Smooth muscle cell (in vitro differentiated cells): ENCODE measurements around the gene CDK11B. TPM values are rescaled to one million over a fixed set of nuclear protein-coding genes. Genes with fewer than 3 reads are reported as not detected.

Experiments used
- DNase-seq: peaks from one replicate; lab custom pipeline; 2025; ENCODE audit not compliant: unreplicated experiment; lab: John Stamatoyannopoulos, UW
- H2AFZ ChIP-seq: fragments of 200-600 bp; sonication (generic); 2 replicates; pipeline ENCODE4 v1.6.0; 2016; ENCODE audit warnings: antibody characterized with exemption, low read depth, mild to moderate bottlenecking
- H3F3A ChIP-seq: fragments of 200-600 bp; sonication (generic); 2 replicates; pipeline ENCODE4 v1.6.0; 2017; ENCODE audit warnings: antibody characterized with exemption, low read depth
- H3K27ac ChIP-seq: fragments of 200-600 bp; sonication (generic); 2 replicates; pipeline ENCODE4 v1.5.1; 2016; ENCODE audit warnings: low read depth, mild to moderate bottlenecking
- H3K27me3 ChIP-seq: fragments of 200-600 bp; sonication (generic); 2 replicates; pipeline ENCODE4 v1.6.1; 2016; ENCODE audit warnings: low read depth, mild to moderate bottlenecking
- H3K36me3 ChIP-seq: fragments of 200-600 bp; sonication (generic); 2 replicates; pipeline ENCODE4 v1.5.1; 2016; ENCODE audit warnings: low read depth
- H3K4me1 ChIP-seq: fragments of 200-600 bp; sonication (generic); 2 replicates; pipeline ENCODE4 v1.5.1; 2016; ENCODE audit warnings: low read depth
- H3K4me2 ChIP-seq: fragments of 200-600 bp; sonication (generic); 2 replicates; pipeline ENCODE4 v1.6.0; 2016; ENCODE audit warnings: mild to moderate bottlenecking
- H3K4me3 ChIP-seq: fragments of 200-600 bp; sonication (generic); 2 replicates; pipeline ENCODE4 v1.5.1; 2016; ENCODE audit warnings: mild to moderate bottlenecking
- H3K79me2 ChIP-seq: fragments of 200-600 bp; sonication (generic); 2 replicates; pipeline ENCODE4 v1.6.0; 2016; ENCODE audit warnings: low read depth, mild to moderate bottlenecking
- H3K9ac ChIP-seq: fragments of 200-600 bp; sonication (generic); 2 replicates; pipeline ENCODE4 v1.6.0; 2016; ENCODE audit warnings: low read depth
- H3K9me3 ChIP-seq: fragments of 200-600 bp; sonication (generic); replicated peaks from 2 replicates; pipeline ENCODE4 v1.5.1; 2016; ENCODE audit warnings: low read depth
- H4K20me1 ChIP-seq: fragments of 200-600 bp; sonication (generic); 2 replicates; pipeline ENCODE4 v1.6.0; 2016; ENCODE audit warnings: low read depth
- WGBS: methylation state at CpG from one replicate; pipeline ENCODE4 v1.1.7; 2016; ENCODE audit warnings: low lambda C conversion rate; 5-methylcytosine and 5-hydroxymethylcytosine counted together
- polyA plus RNA-seq: library from polyadenylated mRNA; unstranded; fragments of >200 nt; fragmentation: Nextera tagmentation; extraction: Ambion mirVana; gene quantifications from 2 replicates; pipeline ENCODE4 v1.2.1, GENCODE V29; 2016
- total RNA-seq: library from RNA; depleted of rRNA; stranded (reverse); fragments of >200 nt; gene quantifications from 2 replicates; pipeline ENCODE4 v1.2.3, GENCODE V29; 2014
- TF ChIP-seq, protein P1 (sequence below): fragments of 200-600 bp; sonication (generic); IDR thresholded peaks from 2 replicates; pipeline ENCODE4 v1.5.1; 2017; ENCODE audit warnings: borderline replicate concordance, mild to moderate bottlenecking, antibody characterized with exemption; ENCODE audit not compliant: insufficient read depth, poor library complexity, severe bottlenecking

Gene CDK11B
- total and polyA plus RNA-seq, 2 experiments from 2014 or later: 13.7 to 15.6 TPM

DNA sequence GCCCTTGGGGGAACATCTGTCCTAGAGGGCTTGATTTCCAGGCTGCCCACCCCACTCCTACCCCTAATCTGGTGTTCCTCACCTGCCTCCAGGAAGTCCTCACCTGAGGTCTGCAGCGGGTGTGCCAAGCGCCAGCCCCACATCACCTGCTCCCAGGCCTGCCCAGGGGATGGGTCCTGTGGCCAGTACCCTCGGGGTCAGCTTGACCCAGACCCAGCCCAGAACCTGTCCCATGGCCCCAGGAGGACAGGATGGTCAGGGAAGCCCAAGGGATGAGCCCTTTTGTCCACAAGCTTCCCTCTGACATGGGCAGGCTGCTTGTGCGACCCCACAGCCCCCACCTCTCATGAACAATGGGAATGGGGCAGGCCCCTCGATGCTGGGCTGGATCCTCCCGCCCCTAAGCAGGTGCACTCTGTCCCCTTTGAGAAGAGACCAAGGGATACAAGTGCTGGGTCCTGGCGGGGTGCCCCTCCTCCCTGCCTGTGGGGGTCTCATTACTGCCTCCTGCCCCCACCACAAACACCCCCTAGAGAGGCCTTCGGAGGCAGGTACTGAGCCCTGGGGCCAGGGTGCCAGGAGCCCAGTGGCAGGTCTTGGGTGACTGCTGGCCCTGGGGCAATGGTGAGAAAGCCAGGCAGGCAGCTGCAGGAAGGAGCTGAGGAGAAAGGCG lies 40.3 kb downstream of the CDK11B start:
- Histone ChIP-seq H3K9ac (no peak overlapping the region), H4K20me1 (peaks cover 86% of the 10 kb centered on the region), H3K4me1 (peaks cover 23% of the 10 kb centered on the region), H3K4me3 (no peak overlapping the region), H3K9me3 (no peaks in the 10 kb centered on the region), H3F3A (peaks cover 3% of the 10 kb centered on the region), H3K4me2 (no peak overlapping the region), H3K27ac (no peak overlapping the region), H2AFZ (no peak overlapping the region), H3K27me3 (no peaks in the 10 kb centered on the region), H3K36me3 (no peaks in the 10 kb centered on the region), H3K79me2 (peaks cover 35% of the 10 kb centered on the region)
- no peak for DNase-seq
- WGBS: 97% methylated on average over 9 of the region's 9 CpGs
- TF ChIP-seq, protein P1, sequence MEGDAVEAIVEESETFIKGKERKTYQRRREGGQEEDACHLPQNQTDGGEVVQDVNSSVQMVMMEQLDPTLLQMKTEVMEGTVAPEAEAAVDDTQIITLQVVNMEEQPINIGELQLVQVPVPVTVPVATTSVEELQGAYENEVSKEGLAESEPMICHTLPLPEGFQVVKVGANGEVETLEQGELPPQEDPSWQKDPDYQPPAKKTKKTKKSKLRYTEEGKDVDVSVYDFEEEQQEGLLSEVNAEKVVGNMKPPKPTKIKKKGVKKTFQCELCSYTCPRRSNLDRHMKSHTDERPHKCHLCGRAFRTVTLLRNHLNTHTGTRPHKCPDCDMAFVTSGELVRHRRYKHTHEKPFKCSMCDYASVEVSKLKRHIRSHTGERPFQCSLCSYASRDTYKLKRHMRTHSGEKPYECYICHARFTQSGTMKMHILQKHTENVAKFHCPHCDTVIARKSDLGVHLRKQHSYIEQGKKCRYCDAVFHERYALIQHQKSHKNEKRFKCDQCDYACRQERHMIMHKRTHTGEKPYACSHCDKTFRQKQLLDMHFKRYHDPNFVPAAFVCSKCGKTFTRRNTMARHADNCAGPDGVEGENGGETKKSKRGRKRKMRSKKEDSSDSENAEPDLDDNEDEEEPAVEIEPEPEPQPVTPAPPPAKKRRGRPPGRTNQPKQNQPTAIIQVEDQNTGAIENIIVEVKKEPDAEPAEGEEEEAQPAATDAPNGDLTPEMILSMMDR: no peak

DNA sequence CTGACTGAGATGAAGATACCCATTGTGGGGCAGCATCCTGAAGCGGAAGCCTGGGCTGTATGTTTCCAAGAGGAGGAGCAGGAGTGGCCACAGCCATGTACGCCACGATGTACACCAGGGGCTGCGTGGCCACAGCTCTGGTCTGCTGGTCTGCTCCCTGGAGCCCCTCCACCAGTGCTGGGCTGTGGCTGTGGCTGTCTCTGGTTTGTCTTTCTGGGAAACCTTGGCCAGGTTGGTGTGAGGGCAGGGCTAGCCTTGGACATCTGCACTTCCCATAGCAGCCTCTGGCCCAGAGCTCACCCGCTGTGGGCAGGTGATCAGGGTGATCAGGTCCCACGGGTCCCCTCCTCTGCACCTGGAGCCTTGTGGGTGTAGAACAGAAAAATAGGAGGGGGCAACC lies 40.9 kb downstream of the CDK11B start:
- Histone ChIP-seq H3K79me2 (peaks cover 40% of the 10 kb centered on the region), H3K27me3 (no peaks in the 10 kb centered on the region), H3K36me3 (no peaks in the 10 kb centered on the region), H3K4me3 (no peak overlapping the region), H4K20me1 (peaks cover 84% of the 10 kb centered on the region), H3K9ac (no peak overlapping the region), H2AFZ (no peak overlapping the region), H3K27ac (no peak overlapping the region), H3K4me2 (no peak overlapping the region), H3F3A (peaks cover 3% of the 10 kb centered on the region), H3K4me1 (peaks cover 23% of the 10 kb centered on the region), H3K9me3 (no peaks in the 10 kb centered on the region)
- no peak for DNase-seq
- TF ChIP-seq, protein P1: no peak
- 98% methylated on average over 6 of the region's 6 CpGs for WGBS

DNA sequence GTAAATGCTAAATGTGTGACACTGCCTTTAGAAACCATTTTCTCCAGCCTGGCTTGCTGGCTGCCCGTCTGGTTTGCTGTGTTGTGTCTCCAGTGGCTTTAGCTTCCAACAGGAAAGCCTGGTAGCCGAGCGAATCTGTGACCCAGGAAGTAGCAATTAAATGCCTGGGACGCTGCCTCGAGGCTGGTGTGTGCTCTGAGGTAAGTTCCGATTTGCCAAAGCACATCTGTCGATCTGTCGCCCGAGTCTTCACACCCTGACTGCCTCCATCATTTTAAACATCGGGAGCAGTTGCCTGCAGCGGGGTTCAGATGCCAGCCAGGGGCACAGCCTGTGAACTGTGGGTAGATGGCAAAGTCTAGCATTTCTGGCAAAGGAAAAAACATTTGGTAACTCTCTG lies 41.3 kb downstream of the CDK11B start:
- Histone ChIP-seq H3K36me3 (no peaks in the 10 kb centered on the region), H2AFZ (no peak overlapping the region), H3K4me2 (peak overlapping the region; percentile 91), H3K9me3 (no peaks in the 10 kb centered on the region), H3K4me3 (no peak overlapping the region), H3K27me3 (no peaks in the 10 kb centered on the region), H3K79me2 (peaks cover 40% of the 10 kb centered on the region), H3K4me1 (peaks cover 23% of the 10 kb centered on the region), H4K20me1 (peaks cover 80% of the 10 kb centered on the region), H3K9ac (no peak overlapping the region), H3K27ac (no peak overlapping the region), H3F3A (no peaks in the 10 kb centered on the region)
- whole genome bisulfite sequencing: 94% methylated on average over 11 of the region's 11 CpGs
- TF ChIP-seq, protein P1: no peak
- no peak for DNase-seq

DNA sequence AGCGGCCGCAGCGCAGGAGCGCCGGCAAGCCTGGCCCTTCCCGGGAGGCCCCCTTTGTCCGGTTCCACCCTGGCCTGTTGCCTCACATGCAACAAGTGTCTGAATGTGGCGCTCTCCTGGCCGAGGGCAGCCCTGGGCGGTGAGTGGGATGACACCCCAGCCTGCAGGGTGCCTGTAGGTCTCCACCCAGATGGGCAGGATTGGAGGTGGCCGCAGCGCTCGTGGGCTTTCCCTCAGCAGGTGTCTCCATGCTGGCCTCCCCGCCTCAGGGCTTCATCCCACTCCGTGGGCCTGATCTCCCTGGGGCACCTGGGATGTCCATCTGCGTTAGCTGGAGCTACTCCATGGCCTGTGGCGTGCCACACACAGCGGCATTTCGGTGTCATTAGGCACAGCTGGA lies 42.0 kb downstream of the CDK11B start:
- no peaks in the 10 kb centered on the region for H3F3A ChIP-seq
- H2AFZ ChIP-seq: no peak overlapping the region
- no peaks in the 10 kb centered on the region for H3K27me3 ChIP-seq
- 89% methylated on average over 19 of the region's 19 CpGs for WGBS
- peak overlapping the region; percentile 91 for H3K9ac ChIP-seq
- H4K20me1 ChIP-seq: peaks cover 73% of the 10 kb centered on the region
- H3K79me2 ChIP-seq: peaks cover 40% of the 10 kb centered on the region
- H3K27ac ChIP-seq: peak overlapping the region; percentile 100
- DNase-seq: no peak
- H3K36me3 ChIP-seq: no peaks in the 10 kb centered on the region
- TF ChIP-seq, protein P1: no peak
- no peaks in the 10 kb centered on the region for H3K9me3 ChIP-seq
- H3K4me1 ChIP-seq: peaks cover 20% of the 10 kb centered on the region
- H3K4me2 ChIP-seq: peak overlapping the region; percentile 91
- peak overlapping the region; percentile 97 for H3K4me3 ChIP-seq
